SK-N-SH (cell line): ENCODE results near the gene COL23A1. TPM values are rescaled to one million over a fixed set of nuclear protein-coding genes. Genes with fewer than 3 reads are reported as not detected.

Source experiments
- CTCF ChIA-PET: fragments of 300-600, 350-600 bp; formaldehyde crosslinking; extraction: SDS; loops from one replicate; lab custom pipeline; 2021; lab: Yijun Ruan, JAX
- POLR2A ChIA-PET: fragments of 350-600 bp; sonication (Branson Sonifier 250); formaldehyde crosslinking; extraction: SDS; loops from one replicate; lab custom pipeline; 2020; ENCODE audit warnings: antibody characterized with exemption, inconsistent platforms; lab: Yijun Ruan, JAX
- DNase-seq: peaks from one replicate; pipeline ENCODE4 v3.0.0; 2012
- H2AFZ ChIP-seq: fragments of 200-600 bp; sonication (generic); 2 replicates; pipeline ENCODE4 v1.8.1; 2016; ENCODE audit warnings: antibody characterized with exemption, mild to moderate bottlenecking, low read depth
- H3F3A ChIP-seq: fragments of 200-600 bp; sonication (generic); replicated peaks from 2 replicates; pipeline ENCODE3; 2016; ENCODE audit warnings: antibody characterized with exemption, mild to moderate bottlenecking; ENCODE audit not compliant: insufficient read depth
- H3K27ac ChIP-seq, 2 experiments: fragments of 200-500 bp in 1 of 2; fragments of 200-600 bp in 1 of 2; sonication (Bioruptor generic) in 1 of 2; sonication (generic), shearing (Covaris generic) in 1 of 2; 2 replicates each; pipeline versions ENCODE4 v1.5.1 to v1.6.1; 2014 to 2016; ENCODE audit warnings: low read depth in 2 of 2, inconsistent platforms in 1 of 2, low read length in 1 of 2, mild to moderate bottlenecking in 1 of 2, mixed read lengths in 1 of 2
- H3K27me3 ChIP-seq: fragments of 200-600 bp; sonication (generic), shearing (Covaris generic); 2 replicates; pipeline ENCODE4 v1.6.1; 2016; ENCODE audit warnings: mixed run types; ENCODE audit not compliant: insufficient read depth
- H3K36me3 ChIP-seq, 2 experiments: fragments of 200-500 bp in 1 of 2; fragments of 200-600 bp in 1 of 2; sonication (Bioruptor generic) in 1 of 2; sonication (generic) in 1 of 2; replicated peaks in 1 of 2; 2 replicates each; pipeline versions ENCODE3 to v1.5.1; 2014 to 2016; ENCODE audit warnings: low read length in 1 of 2, mild to moderate bottlenecking in 1 of 2; ENCODE audit not compliant: insufficient read depth in 2 of 2, control insufficient read depth in 1 of 2
- H3K4me1 ChIP-seq, 2 experiments: fragments of 200-500 bp in 1 of 2; fragments of 200-600 bp in 1 of 2; sonication (Bioruptor generic) in 1 of 2; sonication (generic), shearing (Covaris generic) in 1 of 2; 2 replicates each; pipeline versions ENCODE4 v1.5.1 to v1.6.1; 2014 to 2016; ENCODE audit warnings: low read depth in 1 of 2, low read length in 1 of 2, mixed run types in 1 of 2; ENCODE audit not compliant: insufficient read depth in 2 of 2, control insufficient read depth in 1 of 2
- H3K4me2 ChIP-seq: fragments of 200-600 bp; sonication (generic), shearing (Covaris generic); 2 replicates; pipeline ENCODE4 v1.6.1; 2017; ENCODE audit warnings: mixed run types
- H3K4me3 ChIP-seq, 2 experiments: fragments of 200-500 bp in 1 of 2; fragments of 200-600 bp in 1 of 2; sonication (Bioruptor generic) in 1 of 2; sonication (generic), shearing (Covaris generic) in 1 of 2; 2 replicates each; pipeline versions ENCODE4 v1.5.1 to v1.8.1; 2014 to 2016; ENCODE audit warnings: low read depth in 2 of 2, inconsistent platforms in 1 of 2, low read length in 1 of 2, mild to moderate bottlenecking in 1 of 2, mixed read lengths in 1 of 2, moderate library complexity in 1 of 2
- H3K79me2 ChIP-seq: fragments of 200-600 bp; sonication (generic); 2 replicates; pipeline ENCODE4 v1.8.1; 2017; ENCODE audit warnings: mild to moderate bottlenecking; ENCODE audit not compliant: insufficient read depth
- H3K9ac ChIP-seq: fragments of 200-600 bp; sonication (generic); 2 replicates; pipeline ENCODE4 v1.6.1; 2017; ENCODE audit warnings: mixed run types
- H3K9me2 ChIP-seq: fragments of 200-600 bp; sonication (generic); 2 replicates; pipeline ENCODE4 v1.6.1; 2017; ENCODE audit warnings: mixed run types
- H3K9me3 ChIP-seq: fragments of 200-600 bp; sonication (generic); 2 replicates; pipeline ENCODE4 v1.6.1; 2017; ENCODE audit warnings: mixed run types, mild to moderate bottlenecking, moderate library complexity
- H4K20me1 ChIP-seq: fragments of 200-600 bp; sonication (generic); 2 replicates; pipeline ENCODE4 v1.6.1; 2017; ENCODE audit warnings: mild to moderate bottlenecking, mixed run types; ENCODE audit not compliant: insufficient read depth
- CTCF ChIP-seq: fragments of 200-600 bp; sonication (generic); IDR thresholded peaks from 2 replicates; pipeline ENCODE4 v1.6.1; 2017; ENCODE audit warnings: antibody characterized with exemption, mild to moderate bottlenecking, moderate library complexity
- EZH2phosphoT487 ChIP-seq: fragments of 200-600 bp; sonication (generic); IDR thresholded peaks from 2 replicates; pipeline ENCODE4 v1.6.1; 2017; ENCODE audit warnings: low read depth, mixed run types, mild to moderate bottlenecking, antibody characterized with exemption, moderate library complexity, borderline replicate concordance
- FOSL2 ChIP-seq: IDR thresholded peaks from 2 replicates; pipeline ENCODE4 v1.4.0; 2012; ENCODE audit warnings: low read depth, mild to moderate bottlenecking, moderate library complexity, borderline replicate concordance
- FOXJ3 ChIP-seq: sonication (generic); formaldehyde crosslinking; IDR thresholded peaks from 2 replicates; pipeline ENCODE4 v1.5.1; 2020; ENCODE audit warnings: mild to moderate bottlenecking, missing genetic modification reagents
- GABPA ChIP-seq: IDR thresholded peaks from 2 replicates; pipeline ENCODE4 v1.4.0; 2012; ENCODE audit warnings: low read depth, mild to moderate bottlenecking
- IRF3 ChIP-seq: fragments of 150-350 bp; IDR thresholded peaks from 2 replicates; pipeline ENCODE4 v1.6.1; 2016; ENCODE audit warnings: mild to moderate bottlenecking, low read depth, low read length
- MAX ChIP-seq: IDR thresholded peaks from 2 replicates; pipeline ENCODE4 v1.4.0; 2012; ENCODE audit warnings: low read depth
- MEF2A ChIP-seq: IDR thresholded peaks from 2 replicates; pipeline ENCODE4 v1.4.0; 2012; ENCODE audit warnings: low read depth, borderline replicate concordance
- MXI1 ChIP-seq: IDR thresholded peaks from 2 replicates; pipeline ENCODE4 v1.6.1; 2012; ENCODE audit warnings: mild to moderate bottlenecking, low read depth, low read length, improper control_type of control experiment
- NRF1 ChIP-seq: IDR thresholded peaks from 2 replicates; pipeline ENCODE4 v1.6.1; 2012; ENCODE audit warnings: low read depth, mild to moderate bottlenecking, low read length
- PBX3 ChIP-seq: IDR thresholded peaks from 2 replicates; pipeline ENCODE4; 2012
- POLR2AphosphoS5 ChIP-seq: IDR thresholded peaks from 2 replicates; pipeline ENCODE4 v1.6.1; 2012; ENCODE audit warnings: low read depth, low read length
- RCOR1 ChIP-seq: fragments of 150-350 bp; IDR thresholded peaks from 2 replicates; pipeline ENCODE4 v1.6.1; 2017; ENCODE audit warnings: antibody characterized with exemption, low read length
- REST ChIP-seq: IDR thresholded peaks from 2 replicates; pipeline ENCODE4 v1.6.1; 2012; ENCODE audit warnings: mild to moderate bottlenecking, low read depth, low read length, moderate library complexity
- RXRA ChIP-seq: IDR thresholded peaks from 2 replicates; pipeline ENCODE4 v1.4.0; 2012; ENCODE audit warnings: low read depth, mild to moderate bottlenecking, borderline replicate concordance
- SIN3A ChIP-seq: IDR thresholded peaks from 2 replicates; pipeline ENCODE4 v1.6.1; 2012; ENCODE audit warnings: low read depth, mild to moderate bottlenecking, low read length, moderate library complexity, borderline replicate concordance
- TCF12 ChIP-seq: IDR thresholded peaks from 2 replicates; pipeline ENCODE4 v1.4.0; 2012
- USF1 ChIP-seq: IDR thresholded peaks from 2 replicates; pipeline ENCODE4 v1.4.0; 2012; ENCODE audit warnings: low read depth, borderline replicate concordance
- USF2 ChIP-seq: fragments of 150-350 bp; IDR thresholded peaks from 2 replicates; pipeline ENCODE4 v1.6.1; 2017; ENCODE audit warnings: antibody characterized with exemption, low read length, low read depth, borderline replicate concordance
- YY1 ChIP-seq: IDR thresholded peaks from 2 replicates; pipeline ENCODE4 v1.4.0; 2012; ENCODE audit warnings: low read depth, mild to moderate bottlenecking
- WGBS: methylation state at CpG from one replicate; pipeline ENCODE4 v1.1.6; 2017; ENCODE audit warnings: low lambda C conversion rate; 5-methylcytosine and 5-hydroxymethylcytosine counted together
- polyA plus RNA-seq, 3 experiments: library from polyadenylated mRNA; depleted of rRNA; stranded (reverse); fragments of >200 nt; gene quantifications; 2 replicates each; pipeline ENCODE4 v1.2.3, GENCODE V29; 2012

COL23A1 gene
- polyA plus RNA-seq, 1 of the 3 experiments (the other 2 are of a cell fraction), result 0.10 TPM

GRCh38 chr5:178323961-178324360, 266.2 kb downstream of the COL23A1 start (continued):
- TF ChIP-seq POLR2AphosphoS5 (no peak), MXI1 (no peak), MAX (no peak), GABPA (no peak), RXRA (no peak), FOXJ3 (no peak), NRF1 (no peak), EZH2phosphoT487 (no peak), USF2 (no peak), TCF12 (no peak)

- H3K27me3 ChIP-seq, result no peaks in the 10 kb centered on the region
- no peak overlapping the region for H3K4me3 ChIP-seq
- H3K36me3 ChIP-seq, result no peaks in the 10 kb centered on the region
- no peak for TF ChIP-seq EZH2phosphoT487
- no peak for TF ChIP-seq RCOR1
- TF ChIP-seq SIN3A, result no peak
- TF ChIP-seq USF1, result no peak
- TF ChIP-seq FOSL2, result no peak
- TF ChIP-seq CTCF, result no peak
- TF ChIP-seq REST, result no peak
- TF ChIP-seq NRF1, result no peak
- TF ChIP-seq MEF2A, result no peak
- TF ChIP-seq PBX3, result no peak
- TF ChIP-seq IRF3, result no peak
- TF ChIP-seq YY1, result no peak
- TF ChIP-seq POLR2AphosphoS5, result no peak
- H4K20me1 ChIP-seq, result no peaks in the 10 kb centered on the region
- H3F3A ChIP-seq, result no peaks in the 10 kb centered on the region
- H3K9me3 ChIP-seq, result no peaks in the 10 kb centered on the region
- peaks cover 0 to 21% of the 10 kb centered on the region in 2 experiments; a peak in 1 of 4 replicates for H3K4me1 ChIP-seq
- CTCF ChIA-PET, result no interaction called here
- no peak for DNase-seq
- 46% methylated on average over 4 of the region's 6 CpGs for WGBS
- no peak overlapping the region for H3K9ac ChIP-seq
- POLR2A ChIA-PET, result no interaction called here
- no peak overlapping the region for H3K4me2 ChIP-seq
- no peak overlapping the region for H3K27ac ChIP-seq
- no peaks in the 10 kb centered on the region for H3K79me2 ChIP-seq
- no peaks in the 10 kb centered on the region for H3K9me2 ChIP-seq
- no peak overlapping the region for H2AFZ ChIP-seq
Observed at GRCh38 chr5:178323541-178323865, 266.7 kb downstream of the COL23A1 start.
